OCI-LY1 (cell line): ENCODE results near the gene DDI2.

ENCODE experiments used
- H2AFZ ChIP-seq: fragments of 200-600 bp; sonication (generic), shearing (Covaris generic); 2 replicates; pipeline ENCODE4 v1.6.0; 2014; ENCODE audit warnings: antibody characterized with exemption, mild to moderate bottlenecking, low read length
- H3F3A ChIP-seq: fragments of 200-600 bp; sonication (generic), shearing (Covaris generic); 2 replicates; pipeline ENCODE4 v1.6.0; 2014; ENCODE audit warnings: mild to moderate bottlenecking, antibody characterized with exemption, low read length, moderate library complexity; ENCODE audit not compliant: insufficient read depth
- H3K27ac ChIP-seq: fragments of 200-600 bp; sonication (generic); 2 replicates; pipeline ENCODE4 v1.5.1; 2014; ENCODE audit warnings: low read length, mixed run types, mild to moderate bottlenecking, low read depth; ENCODE audit not compliant: poor library complexity, severe bottlenecking
- H3K27me3 ChIP-seq: fragments of 200-600 bp; sonication (generic); 2 replicates; pipeline ENCODE4 v1.6.0; 2014; ENCODE audit warnings: antibody characterized with exemption, mild to moderate bottlenecking, low read length, moderate library complexity; ENCODE audit not compliant: insufficient read depth
- H3K36me3 ChIP-seq: fragments of 200-600 bp; sonication (generic); 2 replicates; pipeline ENCODE4 v1.6.1; 2014; ENCODE audit warnings: mild to moderate bottlenecking, antibody characterized with exemption, low read length, moderate library complexity, mixed read lengths; ENCODE audit not compliant: insufficient read depth
- H3K4me1 ChIP-seq: fragments of 200-600 bp; sonication (generic); 2 replicates; pipeline ENCODE4 v1.5.1; 2014; ENCODE audit warnings: mild to moderate bottlenecking, low read length, moderate library complexity; ENCODE audit not compliant: insufficient read depth, severe bottlenecking
- H3K4me2 ChIP-seq: fragments of 200-600 bp; sonication (generic), shearing (Covaris generic); 2 replicates; pipeline ENCODE4 v1.6.1; 2014; ENCODE audit warnings: low read length
- H3K4me3 ChIP-seq: fragments of 200-600 bp; sonication (generic); 2 replicates; pipeline ENCODE4 v1.5.1; 2014; ENCODE audit warnings: low read length, low read depth, mild to moderate bottlenecking, mixed read lengths; ENCODE audit not compliant: poor library complexity, severe bottlenecking
- H3K79me2 ChIP-seq: fragments of 200-600 bp; shearing (Covaris generic); 2 replicates; pipeline ENCODE4 v1.6.1; 2016; ENCODE audit warnings: mixed run types, low read length, mixed read lengths; ENCODE audit not compliant: insufficient read depth
- H3K9ac ChIP-seq: fragments of 200-600 bp; sonication (generic), shearing (Covaris generic); 2 replicates; pipeline ENCODE4 v1.6.1; 2014; ENCODE audit warnings: mild to moderate bottlenecking, low read length, mixed read lengths
- H3K9me2 ChIP-seq: fragments of 200-600 bp; sonication (generic), shearing (Covaris generic); 2 replicates; pipeline ENCODE4 v1.6.1; 2014; ENCODE audit warnings: low read depth, mild to moderate bottlenecking, low read length, mixed read lengths
- H3K9me3 ChIP-seq: fragments of 200-600 bp; shearing (Covaris generic); 2 replicates; pipeline ENCODE4 v1.6.1; 2014; ENCODE audit warnings: low read length, mixed read lengths
- H4K20me1 ChIP-seq: fragments of 200-600 bp; sonication (generic), shearing (Covaris generic); 2 replicates; pipeline ENCODE4 v1.6.0; 2016; ENCODE audit warnings: mild to moderate bottlenecking, low read length; ENCODE audit not compliant: insufficient read depth
- CTCF ChIP-seq: fragments of 200-600 bp; sonication (generic), shearing (Covaris generic); IDR thresholded peaks from 2 replicates; pipeline ENCODE4 v1.5.1; 2017; ENCODE audit warnings: mild to moderate bottlenecking, antibody characterized with exemption, low read length, moderate library complexity, mixed read lengths
- EZH2 ChIP-seq: fragments of 200-600 bp; sonication (generic), shearing (Covaris generic); IDR thresholded peaks from 2 replicates; pipeline ENCODE4 v1.8.0; 2017; ENCODE audit warnings: borderline replicate concordance, mixed run types, mild to moderate bottlenecking, antibody characterized with exemption, low read length, moderate library complexity, mixed read lengths

The DDI2 gene

DNA sequence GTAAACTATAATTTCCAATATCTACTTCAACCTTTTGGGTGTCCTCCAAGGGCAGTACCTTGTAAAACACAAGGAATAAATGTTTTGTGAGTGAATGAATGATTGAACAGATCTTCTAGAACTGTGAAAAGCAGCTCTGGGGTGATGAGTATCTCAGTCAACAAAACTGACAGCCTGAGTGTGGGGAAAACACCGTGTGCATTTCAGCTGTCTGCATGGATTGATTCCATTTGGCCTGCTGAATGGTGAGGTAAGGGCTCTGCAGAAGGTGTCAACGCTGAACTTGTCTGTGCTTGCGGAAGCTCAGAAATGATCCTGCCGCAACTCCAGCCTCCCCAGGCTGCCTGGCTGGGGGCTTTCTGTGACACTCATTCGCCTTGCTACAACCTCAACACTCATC lies 25.0 kb upstream of the DDI2 start:
- TF ChIP-seq EZH2 = no peak
- no peak for TF ChIP-seq CTCF
- H3K4me3 ChIP-seq = no peak overlapping the region
- H3K9me2 ChIP-seq = no peaks in the 10 kb centered on the region
- no peaks in the 10 kb centered on the region; the same call in 1 of the 2 replicates for H3K36me3 ChIP-seq
- H3K4me1 ChIP-seq = no peaks in the 10 kb centered on the region
- H3F3A ChIP-seq = no peaks in the 10 kb centered on the region
- H3K9ac ChIP-seq = no peak overlapping the region
- no peaks in the 10 kb centered on the region for H4K20me1 ChIP-seq
- H3K9me3 ChIP-seq = no peaks in the 10 kb centered on the region
- H3K4me2 ChIP-seq = no peak overlapping the region
- H3K27me3 ChIP-seq = no peaks in the 10 kb centered on the region
- no peaks in the 10 kb centered on the region for H3K79me2 ChIP-seq
- no peak overlapping the region for H3K27ac ChIP-seq
- no peak overlapping the region for H2AFZ ChIP-seq

DNA sequence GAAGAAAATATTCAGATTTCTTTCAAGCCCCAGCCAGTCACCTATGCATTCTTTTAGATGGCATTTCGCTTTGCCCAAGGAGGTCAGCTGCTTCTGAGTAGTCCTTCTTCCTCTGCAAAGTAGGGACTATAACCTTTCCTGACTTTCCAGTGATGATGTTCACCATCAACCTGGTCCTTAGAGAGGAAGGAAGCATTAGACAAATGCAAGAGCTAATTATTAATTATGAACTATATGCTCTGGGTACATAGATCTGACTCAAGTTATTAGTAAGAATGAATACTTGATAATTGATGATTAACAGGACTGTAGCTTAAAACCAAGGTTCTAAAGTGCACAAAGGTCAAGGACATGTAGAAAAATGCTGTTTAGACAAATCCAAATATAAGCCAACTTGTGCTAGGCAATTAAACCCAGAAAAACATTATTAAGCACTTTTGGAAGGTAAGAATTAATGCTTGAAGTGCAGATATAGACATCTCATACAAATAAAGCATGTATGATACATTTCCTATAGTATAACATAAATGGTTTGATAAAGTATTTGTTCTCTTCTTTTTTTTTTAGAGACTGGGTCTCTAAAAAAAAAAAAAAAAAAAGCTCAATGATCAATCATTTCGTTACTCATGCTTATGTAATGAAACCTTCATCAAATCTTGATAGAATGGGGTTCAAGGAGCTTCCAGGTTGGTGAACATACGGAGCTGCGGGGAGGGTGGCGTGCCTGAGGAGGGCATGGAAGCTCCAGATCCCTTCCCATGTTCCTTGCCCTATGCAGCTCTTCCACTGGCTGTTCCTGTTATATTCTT lies 21.2 kb upstream of the DDI2 start:
- H3K9me2 ChIP-seq = no peaks in the 10 kb centered on the region
- H3K36me3 ChIP-seq = no peaks in the 10 kb centered on the region
- H3K9ac ChIP-seq = no peak overlapping the region
- no peaks in the 10 kb centered on the region for H4K20me1 ChIP-seq
- TF ChIP-seq CTCF (no peak), EZH2 (no peak)
- no peaks in the 10 kb centered on the region for H3K27me3 ChIP-seq
- H3K79me2 ChIP-seq = no peaks in the 10 kb centered on the region
- no peak overlapping the region for H3K4me3 ChIP-seq
- H3F3A ChIP-seq = no peaks in the 10 kb centered on the region
- no peak overlapping the region for H3K27ac ChIP-seq
- no peaks in the 10 kb centered on the region for H3K4me1 ChIP-seq
- no peaks in the 10 kb centered on the region for H3K9me3 ChIP-seq
- H2AFZ ChIP-seq = no peak overlapping the region
- no peak overlapping the region for H3K4me2 ChIP-seq

GRCh38 chr1:15598436-15598835 lies 18.8 kb upstream of the DDI2 start:
- H3K4me3 ChIP-seq = no peak overlapping the region
- H3K9me2 ChIP-seq = no peaks in the 10 kb centered on the region
- H3F3A ChIP-seq = no peaks in the 10 kb centered on the region
- H3K27ac ChIP-seq = no peak overlapping the region
- H2AFZ ChIP-seq = no peak overlapping the region
- H3K36me3 ChIP-seq = no peaks in the 10 kb centered on the region
- no peak overlapping the region for H3K9ac ChIP-seq
- no peaks in the 10 kb centered on the region for H3K4me1 ChIP-seq
- no peaks in the 10 kb centered on the region for H3K79me2 ChIP-seq
- no peaks in the 10 kb centered on the region for H3K27me3 ChIP-seq
- H3K4me2 ChIP-seq = no peak overlapping the region
- H4K20me1 ChIP-seq = no peaks in the 10 kb centered on the region
- TF ChIP-seq EZH2 = no peak
- TF ChIP-seq CTCF = no peak
- H3K9me3 ChIP-seq = no peaks in the 10 kb centered on the region
